ENCODE data around the gene RMND1.

Gene RMND1

GRCh38 chr6:151388997-151389617 lies 62.8 kb downstream of the RMND1 start:
- Histone ChIP-seq H3K9me3 (ENCODE audit: control insufficient read depth, insufficient read depth, low read length) (no peaks in the 10 kb centered on the region), H3F3A (ENCODE audit: control insufficient read depth, insufficient read depth) (peaks cover 23% of the 10 kb centered on the region), H3K27me3 (ENCODE audit: control insufficient read depth, low read length) (no peaks in the 10 kb centered on the region), H4K20me1 (ENCODE audit: control insufficient read depth, insufficient read depth, low read depth, low read length) (peaks cover 19% of the 10 kb centered on the region; the same call in 1 of the 2 replicates), H3K4me1 (ENCODE audit: control insufficient read depth, low read length) (peaks cover 31% of the 10 kb centered on the region), H3K4me3 (ENCODE audit: low read length) (peak overlapping the region; percentile 80), H3K27ac (ENCODE audit: low read depth, low read length) (peak overlapping the region; percentile 96), H3K36me3 (ENCODE audit: control insufficient read depth, low read length) (peaks cover 74% of the 10 kb centered on the region), H3K79me2 (ENCODE audit: control insufficient read depth, low read length) (peaks cover 87% of the 10 kb centered on the region), H3K9me2 (replicated peaks; ENCODE audit: control insufficient read depth, low read length) (no peaks in the 10 kb centered on the region), H3K4me2 (ENCODE audit: low read length) (peak overlapping the region; percentile 64)
- TF ChIP-seq EZH2phosphoT487 (IDR thresholded peaks at IDR 0.05; ENCODE audit: borderline replicate concordance, low read length) (no peak), CTCF (IDR thresholded peaks at IDR 0.05; ENCODE audit: low read depth, low read length, poor library complexity, severe bottlenecking) (no peak)

GRCh38 chr6:151388236-151388635 lies 63.7 kb downstream of the RMND1 start:
- H3K4me2 ChIP-seq (ENCODE audit: low read length), result no peak overlapping the region
- H3K4me3 ChIP-seq (ENCODE audit: low read length), result no peak overlapping the region
- H3K79me2 ChIP-seq (ENCODE audit: control insufficient read depth, low read length), result peaks cover 87% of the 10 kb centered on the region
- H3K9me3 ChIP-seq (ENCODE audit: control insufficient read depth, insufficient read depth, low read length), result no peaks in the 10 kb centered on the region
- TF ChIP-seq CTCF (IDR thresholded peaks at IDR 0.05; ENCODE audit: low read depth, low read length, poor library complexity, severe bottlenecking) (no peak), EZH2phosphoT487 (IDR thresholded peaks at IDR 0.05; ENCODE audit: borderline replicate concordance, low read length) (no peak)
- H3K9me2 ChIP-seq (replicated peaks; ENCODE audit: control insufficient read depth, low read length), result no peaks in the 10 kb centered on the region
- H3K4me1 ChIP-seq (ENCODE audit: control insufficient read depth, low read length), result peaks cover 23% of the 10 kb centered on the region
- peaks cover 73% of the 10 kb centered on the region for H3K36me3 ChIP-seq (ENCODE audit: control insufficient read depth, low read length)
- peaks cover 13% of the 10 kb centered on the region; the same call in 1 of the 2 replicates for H4K20me1 ChIP-seq (ENCODE audit: control insufficient read depth, insufficient read depth, low read depth, low read length)
- H3K27me3 ChIP-seq (ENCODE audit: control insufficient read depth, low read length), result no peaks in the 10 kb centered on the region
- H3F3A ChIP-seq (ENCODE audit: control insufficient read depth, insufficient read depth), result peaks cover 23% of the 10 kb centered on the region
- H3K27ac ChIP-seq (ENCODE audit: low read depth, low read length), result no peak overlapping the region

- Histone ChIP-seq H3K79me2 (ENCODE audit: control insufficient read depth, low read length) (peaks cover 86% of the 10 kb centered on the region), H3K9me2 (replicated peaks; ENCODE audit: control insufficient read depth, low read length) (no peaks in the 10 kb centered on the region), H3K4me1 (ENCODE audit: control insufficient read depth, low read length) (peaks cover 14% of the 10 kb centered on the region), H4K20me1 (ENCODE audit: control insufficient read depth, insufficient read depth, low read depth, low read length) (peaks cover 5% of the 10 kb centered on the region; the same call in 1 of the 2 replicates), H3K4me3 (ENCODE audit: low read length) (no peak overlapping the region), H3K4me2 (ENCODE audit: low read length) (no peak overlapping the region), H3K27ac (ENCODE audit: low read depth, low read length) (no peak overlapping the region), H3K9me3 (ENCODE audit: control insufficient read depth, insufficient read depth, low read length) (no peaks in the 10 kb centered on the region), H3F3A (ENCODE audit: control insufficient read depth, insufficient read depth) (peaks cover 20% of the 10 kb centered on the region), H3K36me3 (ENCODE audit: control insufficient read depth, low read length) (peaks cover 67% of the 10 kb centered on the region), H3K27me3 (ENCODE audit: control insufficient read depth, low read length) (no peaks in the 10 kb centered on the region)
- no peak for TF ChIP-seq CTCF (IDR thresholded peaks at IDR 0.05; ENCODE audit: low read depth, low read length, poor library complexity, severe bottlenecking)
- no peak for TF ChIP-seq EZH2phosphoT487 (IDR thresholded peaks at IDR 0.05; ENCODE audit: borderline replicate concordance, low read length)
Observed at GRCh38 chr6:151387175-151387970, 64.6 kb downstream of the RMND1 start.

Measured in DOHH2 (cell line).